Fibroblast of upper back skin (primary cell): ENCODE data around the gene APEX1.
A peak's percentile ranks its signal among the peaks of the same experiment; 100 is the strongest.

Experiments used
- DNase-seq: peaks from one replicate; pipeline ENCODE4 v3.0.0-alpha.2; 2013

APEX1 gene

DNA sequence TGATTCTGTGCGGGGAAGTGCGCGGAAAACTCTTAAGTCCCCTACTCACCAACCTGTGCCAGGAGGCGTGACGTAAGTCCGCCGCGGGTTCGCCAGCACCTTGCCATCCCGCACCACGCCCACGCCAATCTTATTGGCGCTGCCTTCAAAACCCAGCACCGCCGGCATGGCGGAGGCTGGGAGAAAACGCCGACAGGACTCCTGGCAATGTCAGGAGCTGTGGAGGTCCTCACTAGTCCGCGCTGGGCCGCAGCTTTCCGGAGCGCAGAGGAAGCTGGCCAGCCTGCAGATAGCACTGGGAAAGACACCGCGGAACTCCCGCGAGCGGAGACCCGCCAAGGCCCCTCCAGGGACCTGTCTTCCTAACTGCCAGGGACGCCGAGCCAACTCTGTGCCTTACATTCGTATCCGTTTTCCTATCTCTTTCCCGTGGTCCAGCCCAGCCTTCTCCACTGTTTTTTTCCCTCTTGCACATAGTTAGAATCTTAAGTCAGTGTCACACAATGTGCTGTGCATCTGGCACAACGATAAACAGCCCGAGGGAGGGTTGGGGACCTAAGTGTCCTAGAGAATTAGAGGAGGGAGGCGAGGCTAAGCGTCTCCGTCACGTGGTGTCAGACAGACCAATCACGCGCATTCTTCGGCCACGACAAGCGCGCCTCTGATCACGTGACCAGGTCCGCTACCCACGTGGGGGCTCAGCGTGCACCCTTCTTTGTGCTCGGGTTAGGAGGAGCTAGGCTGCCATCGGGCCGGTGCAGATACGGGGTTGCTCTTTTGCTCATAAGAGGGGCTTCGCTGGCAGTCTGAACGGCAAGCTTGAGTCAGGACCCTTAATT is at the start of gene APEX1, which contains the start of gene OSGEP:
APEX1 (plus strand) TSS at position 711 of the 839 bp plus-strand sequence. CDS start 420 bp downstream, outside the sequence.
OSGEP (minus strand) TSS at position 297 of the 839 bp plus-strand sequence; CDS start at position 168, 129 bp downstream.
- DNase-seq: peak; percentile 99

DNA sequence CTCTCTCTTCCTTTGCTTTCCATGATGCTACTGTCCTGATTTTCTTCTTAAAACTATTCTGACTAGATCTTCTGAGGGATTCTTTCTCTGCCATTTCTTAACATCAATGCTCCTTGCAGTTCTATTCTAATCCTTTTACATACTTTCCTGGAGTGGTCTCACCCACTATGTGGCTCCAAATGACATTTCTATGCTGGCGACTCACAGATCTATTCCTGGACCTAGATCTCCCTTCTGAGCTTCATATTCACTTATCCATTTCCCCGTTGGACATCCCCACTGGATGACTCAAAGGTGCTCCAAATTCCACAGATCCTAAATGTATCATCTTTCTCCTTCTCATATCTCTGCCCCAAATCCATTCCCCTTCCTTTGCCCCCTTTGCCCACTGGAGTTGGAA is 45.8 kb upstream of the APEX1 start:
- DNase-seq: peak; percentile 75

DNA sequence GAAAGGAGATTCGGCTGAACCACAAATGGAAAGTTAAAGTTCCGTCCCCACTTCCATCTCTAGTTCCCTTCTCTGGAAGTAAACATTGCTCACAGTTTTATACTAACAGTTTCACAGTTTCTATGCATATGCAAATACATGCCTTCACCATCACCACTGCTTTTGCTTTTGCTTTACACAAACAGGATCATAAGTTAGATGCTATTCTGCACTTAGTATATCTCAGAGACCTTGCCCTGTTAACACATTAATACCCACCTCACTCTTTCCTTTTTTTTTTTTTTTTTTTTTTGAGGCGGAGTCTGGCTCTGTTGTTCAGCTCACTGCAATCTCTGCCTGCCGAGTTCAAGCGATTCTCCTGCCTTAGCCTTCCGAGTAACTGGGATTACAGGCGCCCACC is 42.6 kb upstream of the APEX1 start:
- no peak for DNase-seq

DNA sequence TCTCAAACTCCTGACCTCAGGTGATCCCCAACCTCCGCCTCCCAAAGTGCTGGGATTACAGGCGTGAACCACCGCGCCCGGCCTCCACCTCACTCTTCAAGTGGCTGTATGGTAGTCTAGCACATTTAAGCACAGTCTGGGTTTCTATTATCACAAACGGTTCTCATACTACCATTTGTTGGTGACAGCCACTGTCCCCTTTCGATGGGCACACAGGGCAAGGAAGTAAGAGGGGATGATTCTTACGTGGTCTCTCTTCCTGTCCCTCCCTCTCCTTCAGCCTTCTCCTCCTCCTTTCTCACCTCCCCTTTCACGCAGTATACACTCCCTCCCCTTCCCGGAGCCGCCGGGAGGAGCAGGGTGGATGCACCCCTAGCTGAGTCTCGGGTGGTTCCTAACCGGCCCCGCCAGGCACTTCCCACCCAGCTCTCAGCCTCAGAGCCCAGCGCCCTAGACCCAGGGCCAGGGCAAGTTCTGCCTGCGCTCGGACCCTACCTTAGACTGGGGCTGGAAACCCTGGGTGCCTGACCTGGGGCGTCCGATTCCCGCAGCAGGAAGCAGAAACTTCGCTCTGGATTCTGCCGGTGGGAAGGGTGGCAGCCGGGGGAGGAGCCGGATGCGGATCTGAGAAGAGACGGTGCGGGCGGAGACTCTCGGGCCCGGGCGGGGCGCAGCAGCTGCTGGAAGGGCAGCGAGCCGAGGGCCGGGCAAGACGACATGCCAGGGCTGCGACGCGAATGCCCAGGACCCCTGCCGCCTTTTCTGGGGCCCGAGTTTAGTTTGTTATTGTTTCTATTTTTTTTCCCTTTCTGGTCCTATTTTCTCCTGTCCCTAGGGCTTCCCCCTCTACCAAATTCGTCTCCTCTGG is 41.9 kb upstream of the APEX1 start, which contains the start of gene TEP1:
TEP1 (minus strand) TSS at position 626 of the 868 bp plus-strand sequence. CDS start 5,062 bp downstream, outside the sequence.
- DNase-seq: peak; percentile 76

DNA sequence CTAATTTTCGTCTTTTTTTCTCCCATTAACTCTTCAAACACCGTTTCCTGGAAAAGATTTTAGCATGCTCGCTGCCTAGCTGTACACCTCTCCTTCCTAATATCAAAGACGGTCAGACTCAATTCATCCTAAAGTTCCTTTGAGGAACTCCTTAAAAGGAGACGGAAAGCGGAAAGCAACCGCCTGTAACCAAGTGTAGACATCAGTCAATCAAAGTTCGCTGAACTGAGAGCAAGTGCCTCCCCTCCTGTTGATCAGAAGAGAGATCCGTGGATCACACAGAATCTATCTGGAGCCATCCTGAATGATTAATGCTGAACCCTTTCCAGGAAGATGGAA is 41.3 kb upstream of the APEX1 start:
- no peak for DNase-seq

DNA sequence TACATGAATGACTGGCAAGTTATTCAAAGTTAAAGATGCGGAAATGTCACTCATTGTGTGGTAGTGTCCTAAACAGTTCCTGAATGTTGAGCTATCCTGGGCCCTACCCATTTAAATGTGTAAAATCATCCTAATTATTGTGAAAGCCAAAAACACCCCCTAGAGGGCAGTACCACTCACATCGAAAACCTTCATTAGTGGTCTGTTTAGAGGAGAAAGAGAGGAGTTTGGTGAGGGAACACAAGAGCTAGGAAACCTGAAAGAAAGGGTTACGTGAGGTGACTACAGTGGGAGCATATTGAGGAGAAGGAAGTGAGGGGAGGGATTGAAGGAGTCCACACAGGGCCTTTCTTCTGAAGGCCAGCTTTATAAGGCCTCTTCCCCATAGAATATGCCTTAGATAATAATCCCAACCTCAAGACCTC is 39.2 kb upstream of the APEX1 start:
- peak; percentile 62 for DNase-seq

DNA sequence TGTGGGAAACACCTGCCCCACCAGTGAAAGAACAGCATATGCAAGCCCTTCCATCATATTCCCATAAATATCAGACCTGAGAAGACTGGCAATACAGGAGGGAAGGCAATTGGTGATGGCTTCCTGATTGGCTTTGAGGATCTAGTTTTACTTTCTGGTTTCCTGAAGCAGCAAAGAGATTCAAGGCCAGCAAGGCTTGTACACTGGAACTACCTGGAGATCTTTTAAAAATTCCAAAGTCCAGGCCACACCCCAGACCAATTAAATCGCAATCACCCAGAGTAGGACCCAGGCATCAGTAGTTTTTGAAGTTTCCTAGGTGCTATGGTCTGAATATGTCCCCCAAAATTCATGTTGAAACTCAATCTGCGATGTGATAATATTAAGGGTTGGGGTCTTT is 38.8 kb upstream of the APEX1 start:
- no peak for DNase-seq

DNA sequence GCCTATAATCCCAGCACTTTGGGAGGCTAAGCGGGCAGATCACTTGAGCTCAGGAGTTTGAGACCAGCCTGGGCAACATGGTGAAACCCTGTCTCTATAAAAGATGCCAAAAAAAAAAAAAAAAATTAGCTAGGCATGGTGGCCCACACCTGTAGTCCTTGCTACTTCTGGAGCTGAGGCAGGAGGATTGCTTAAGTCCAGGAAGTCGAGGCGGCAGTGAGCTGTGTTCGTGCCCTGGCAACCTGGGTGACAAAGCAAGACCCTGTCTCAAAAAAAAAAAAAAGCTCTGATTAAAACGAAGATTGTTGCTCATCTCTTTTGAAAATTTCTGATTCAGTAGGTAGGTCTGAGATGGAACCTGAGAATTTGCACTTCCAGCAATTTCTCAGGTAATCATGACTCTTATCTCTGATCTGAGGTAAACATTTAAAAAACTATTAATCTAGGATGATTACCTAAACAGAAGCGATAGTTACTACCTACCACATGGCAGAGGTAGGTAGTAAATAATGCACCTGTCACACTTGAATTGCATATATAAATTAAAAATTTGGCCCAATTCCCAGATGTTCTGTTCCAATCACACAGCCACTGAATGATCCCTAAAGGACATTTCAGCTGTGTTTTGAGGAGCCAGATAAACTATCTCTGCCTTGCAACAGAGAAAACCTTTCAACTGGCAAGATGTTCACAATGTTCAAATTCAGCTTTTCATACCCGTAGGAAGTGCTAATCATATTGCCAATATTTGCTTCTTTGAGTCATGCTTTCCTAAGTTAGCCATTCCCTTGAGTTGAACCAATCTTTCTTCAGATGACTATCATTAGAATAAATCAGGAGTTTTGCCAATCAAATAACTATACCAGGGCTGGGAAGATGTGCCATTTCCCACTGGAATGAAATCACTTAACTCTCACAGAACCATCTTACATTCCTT is 37.5 kb upstream of the APEX1 start:
- no peak for DNase-seq

DNA sequence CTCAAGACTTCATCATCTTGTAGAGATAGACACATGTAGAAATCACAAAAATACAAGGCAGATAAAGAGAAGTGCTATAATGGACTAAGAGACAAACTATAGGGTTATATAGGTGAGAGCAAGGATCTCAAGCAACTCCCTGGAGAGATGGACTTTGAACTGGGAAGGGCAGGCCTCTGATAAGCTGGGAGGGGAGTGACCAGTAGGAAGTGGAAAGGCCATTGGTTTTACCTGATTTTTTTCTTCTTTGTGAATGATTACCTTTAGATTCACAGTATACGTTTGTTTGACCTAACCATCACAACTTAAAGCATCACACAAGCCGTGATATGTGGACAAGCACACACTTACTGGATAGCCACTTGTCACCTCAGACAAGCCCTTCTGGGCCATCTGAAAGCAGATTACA is 36.5 kb upstream of the APEX1 start:
- DNase-seq: no peak

DNA sequence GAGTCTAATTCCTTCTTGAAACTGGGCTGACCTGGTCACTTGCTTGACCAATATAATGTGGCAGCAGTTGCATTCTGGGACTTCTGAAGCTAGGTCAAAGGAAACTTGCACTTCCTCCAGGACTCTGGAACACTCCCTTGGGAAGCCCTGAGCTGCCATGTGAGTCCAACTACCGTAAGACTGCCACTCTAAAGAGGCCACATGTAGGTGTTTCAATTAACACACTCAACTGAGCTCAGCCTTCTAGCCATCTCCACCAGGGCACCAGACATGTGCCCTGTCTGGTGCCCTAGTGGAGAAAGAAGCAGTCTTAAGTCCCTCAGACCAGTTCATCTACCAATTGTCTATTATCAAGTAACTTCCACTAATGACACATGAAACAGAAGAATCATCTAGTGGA is 35.6 kb upstream of the APEX1 start:
- DNase-seq: no peak

DNA sequence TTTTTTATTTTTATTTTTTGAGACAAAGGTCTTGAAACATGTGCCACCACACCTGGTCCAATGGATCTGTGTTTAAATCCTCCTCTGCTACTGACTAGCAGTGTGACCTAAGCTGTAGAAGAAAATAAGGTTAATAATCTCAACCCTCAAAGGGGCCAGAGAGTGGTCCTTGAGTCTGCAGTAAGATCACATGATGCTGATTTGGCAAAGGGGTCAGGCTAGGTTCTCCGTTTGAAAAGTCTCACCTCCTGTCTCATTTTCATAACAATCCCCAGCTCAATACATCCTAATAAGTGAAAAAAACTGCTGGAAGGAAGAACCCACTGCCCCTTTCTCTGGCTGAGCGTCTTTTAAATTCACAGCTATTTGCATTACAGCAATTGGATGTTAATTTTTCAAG is 33.8 kb upstream of the APEX1 start:
- no peak for DNase-seq

DNA sequence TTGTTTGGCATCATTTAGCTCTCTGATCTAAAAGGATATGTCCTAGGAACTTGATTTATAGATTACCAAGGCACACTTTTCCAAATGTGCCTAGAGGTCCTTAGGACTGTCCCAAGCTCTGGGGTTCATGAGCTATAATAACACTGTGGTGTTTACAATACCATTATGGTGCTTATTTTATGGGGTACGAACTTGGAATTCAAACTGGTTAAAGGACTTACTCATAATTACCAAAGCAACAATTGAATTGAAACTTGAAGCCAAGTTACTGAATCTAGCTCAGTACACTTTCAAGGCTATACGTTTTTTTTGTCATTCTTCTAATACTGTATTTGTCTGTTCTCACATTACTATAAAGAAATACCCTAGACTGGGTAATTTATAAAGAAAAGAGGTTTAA is 32.1 kb upstream of the APEX1 start:
- no peak for DNase-seq

DNA sequence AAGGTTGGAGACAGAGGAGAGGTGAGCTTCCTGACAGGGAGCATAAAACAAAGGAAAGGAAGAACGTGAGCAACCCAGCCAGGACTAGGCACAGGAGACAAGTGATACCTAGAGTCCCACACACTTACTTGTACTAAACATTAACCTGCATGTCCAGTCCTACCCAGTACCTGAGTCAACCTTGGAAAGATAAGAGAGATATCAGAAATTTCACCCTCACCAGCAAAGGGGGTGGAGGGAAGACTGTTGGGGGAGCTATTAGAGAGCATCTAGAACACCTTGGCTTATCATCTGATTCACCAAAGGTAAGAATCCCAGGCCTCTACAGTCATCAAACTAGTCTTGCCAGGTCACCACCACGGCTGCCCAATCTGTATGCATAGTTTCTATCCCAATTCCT is 30.2 kb upstream of the APEX1 start:
- DNase-seq: no peak

DNA sequence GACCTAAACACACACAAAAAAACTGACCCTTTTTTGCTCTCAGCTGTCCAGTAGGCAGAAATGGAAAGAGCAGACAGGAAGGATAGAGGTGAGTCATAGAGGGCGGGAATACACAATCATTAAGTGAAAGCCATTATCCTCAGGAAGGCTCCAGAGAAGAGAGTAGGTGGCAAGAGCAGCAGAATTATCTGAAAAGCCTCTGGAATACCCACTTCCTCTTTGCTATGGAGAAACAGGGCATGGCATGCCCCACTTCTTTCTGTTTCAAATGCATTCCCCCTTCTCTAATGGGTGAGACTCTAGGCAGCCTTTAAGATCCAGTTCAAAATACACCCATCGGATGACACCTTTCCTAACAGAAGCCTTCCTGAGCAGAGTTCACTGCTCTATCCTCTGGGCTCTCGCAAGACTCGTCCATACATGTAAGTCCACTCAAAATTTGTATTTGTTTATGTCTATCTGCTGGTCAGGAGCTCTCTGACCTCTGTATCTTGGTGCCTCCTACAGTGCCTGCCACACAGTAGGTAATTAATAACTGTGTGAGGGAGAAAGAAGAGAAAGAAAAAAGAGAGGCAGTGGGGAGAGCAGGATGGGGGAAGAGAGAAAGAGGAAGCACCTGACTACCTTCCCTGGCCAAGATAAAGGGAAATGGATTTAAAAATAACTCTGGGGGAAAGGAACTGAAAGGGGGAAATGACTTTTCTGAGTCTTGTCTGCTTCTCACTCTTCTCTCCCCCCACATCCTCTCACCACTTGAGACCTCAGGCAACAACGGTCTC is 27.6 kb upstream of the APEX1 start:
- DNase-seq: peak; percentile 56

DNA sequence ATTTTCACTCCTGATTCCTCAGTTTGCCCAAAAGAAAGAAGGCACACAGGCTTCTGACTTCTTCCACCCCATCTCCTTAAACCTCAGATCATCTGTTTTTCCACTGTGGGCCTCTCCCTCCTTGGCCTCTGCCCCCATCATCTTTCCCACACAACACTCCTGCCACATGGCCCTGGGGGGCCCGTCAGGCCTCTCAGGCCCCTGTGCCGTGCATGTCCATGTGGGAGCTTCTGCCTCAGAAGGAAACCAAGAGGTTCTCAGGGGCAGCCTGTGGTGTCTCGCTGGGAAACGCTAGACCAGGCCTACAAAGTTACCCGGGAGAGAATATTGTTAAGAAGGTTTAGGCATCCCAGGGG is 27.0 kb upstream of the APEX1 start:
- DNase-seq: no peak

DNA sequence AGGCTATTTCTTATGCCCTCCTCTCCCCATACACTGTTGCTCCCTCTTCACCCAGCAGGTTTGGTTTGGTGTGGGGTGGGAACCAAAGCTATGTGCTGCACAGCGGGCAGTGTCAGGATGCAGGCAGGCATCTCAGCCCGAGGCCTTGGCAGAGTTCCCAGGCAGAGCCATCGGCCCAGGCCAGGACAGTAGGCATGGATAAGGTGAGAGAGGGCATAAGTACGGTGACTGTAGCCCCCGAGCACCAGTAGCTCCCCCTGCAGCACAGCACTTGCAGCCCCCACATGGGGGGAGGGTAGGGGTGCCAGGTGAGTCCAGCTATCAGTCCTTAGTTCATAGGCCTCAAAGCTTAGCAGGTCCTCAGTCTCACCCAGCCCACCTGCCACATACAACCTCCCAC is 26.2 kb upstream of the APEX1 start:
- DNase-seq: no peak

DNA sequence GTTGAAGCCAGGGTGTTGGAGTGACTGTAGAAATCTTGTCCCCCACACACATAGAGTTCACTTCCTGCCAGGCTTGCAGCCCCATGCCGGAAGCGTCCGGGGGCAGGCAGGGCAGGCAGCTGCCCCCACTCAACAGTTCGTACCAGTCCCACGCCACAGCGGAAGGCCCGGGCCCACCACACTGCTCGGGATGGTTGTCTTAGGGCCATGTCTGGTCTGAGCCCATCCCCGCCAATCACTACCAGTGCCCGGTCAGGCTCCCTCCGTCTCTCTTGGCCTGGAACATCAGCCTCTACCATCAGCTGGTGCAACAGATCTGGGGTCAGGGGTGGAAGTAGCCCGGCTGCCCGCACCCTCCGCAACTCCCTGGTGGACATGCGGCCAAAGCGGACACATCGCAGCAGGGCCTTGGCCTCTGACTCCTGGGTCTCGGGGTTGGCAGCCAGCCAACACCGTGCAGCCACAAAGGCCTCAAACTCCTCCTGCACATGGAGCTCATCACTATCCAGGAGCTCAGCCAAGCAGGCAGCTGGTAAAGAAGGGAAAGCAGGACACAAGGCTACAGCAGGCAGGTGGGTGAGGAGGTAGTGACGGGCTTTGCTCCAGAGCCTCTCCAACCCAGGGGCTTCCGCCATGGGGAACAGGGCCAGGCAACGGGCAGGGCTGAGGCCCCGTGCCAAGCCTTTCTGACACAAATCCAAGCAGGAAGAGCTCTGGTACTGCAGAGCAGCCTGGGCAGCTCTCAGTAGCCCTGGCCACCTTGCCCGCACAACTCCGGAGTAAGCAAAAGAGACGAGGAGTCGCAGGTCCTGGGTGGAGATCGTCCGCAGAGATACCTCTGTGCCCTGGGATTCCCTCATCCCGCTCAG is 25.0 kb upstream of the APEX1 start:
- DNase-seq: no peak

DNA sequence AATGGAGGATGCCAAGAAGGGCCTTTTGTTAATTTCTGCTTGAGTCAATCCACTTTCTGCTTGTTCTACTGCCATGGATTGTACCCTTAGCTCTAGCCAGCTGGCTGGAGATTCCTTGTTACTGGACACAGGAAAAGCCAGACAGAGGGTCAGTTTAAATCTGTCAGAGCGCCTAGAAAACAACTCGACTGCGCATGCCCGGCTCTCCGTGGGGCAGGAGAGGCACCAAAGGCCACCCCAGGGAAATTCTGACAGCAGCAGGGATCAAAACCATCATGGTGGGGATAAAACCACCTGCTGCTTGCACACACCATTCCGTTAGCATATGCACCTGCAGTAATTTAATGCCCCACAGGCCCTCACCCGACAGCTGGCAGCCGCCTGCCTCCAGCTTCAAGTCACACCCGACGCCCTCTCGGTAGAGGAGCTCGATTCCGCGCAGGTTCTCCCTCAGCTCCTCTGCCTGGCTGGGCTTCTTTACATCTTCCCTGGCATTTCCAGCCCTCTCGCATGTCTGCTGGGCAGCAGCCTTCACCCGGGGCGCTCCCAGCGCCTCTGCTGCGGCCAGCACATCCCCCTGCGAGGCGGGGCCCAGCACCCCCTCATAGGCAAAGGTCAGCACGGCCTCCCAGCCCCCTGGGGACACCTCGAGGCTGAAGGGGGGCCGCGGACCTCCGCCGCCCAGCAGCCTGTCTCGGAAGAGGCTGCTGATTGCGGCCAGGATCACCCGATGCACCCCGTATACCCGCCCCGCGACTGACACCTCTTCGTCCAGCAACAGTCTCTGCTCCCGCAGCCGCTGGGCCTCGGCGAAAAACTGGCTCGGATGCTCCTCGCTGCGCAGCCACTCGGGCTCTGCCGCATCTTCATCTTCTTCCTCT is 20.1 kb upstream of the APEX1 start:
- no peak for DNase-seq

DNA sequence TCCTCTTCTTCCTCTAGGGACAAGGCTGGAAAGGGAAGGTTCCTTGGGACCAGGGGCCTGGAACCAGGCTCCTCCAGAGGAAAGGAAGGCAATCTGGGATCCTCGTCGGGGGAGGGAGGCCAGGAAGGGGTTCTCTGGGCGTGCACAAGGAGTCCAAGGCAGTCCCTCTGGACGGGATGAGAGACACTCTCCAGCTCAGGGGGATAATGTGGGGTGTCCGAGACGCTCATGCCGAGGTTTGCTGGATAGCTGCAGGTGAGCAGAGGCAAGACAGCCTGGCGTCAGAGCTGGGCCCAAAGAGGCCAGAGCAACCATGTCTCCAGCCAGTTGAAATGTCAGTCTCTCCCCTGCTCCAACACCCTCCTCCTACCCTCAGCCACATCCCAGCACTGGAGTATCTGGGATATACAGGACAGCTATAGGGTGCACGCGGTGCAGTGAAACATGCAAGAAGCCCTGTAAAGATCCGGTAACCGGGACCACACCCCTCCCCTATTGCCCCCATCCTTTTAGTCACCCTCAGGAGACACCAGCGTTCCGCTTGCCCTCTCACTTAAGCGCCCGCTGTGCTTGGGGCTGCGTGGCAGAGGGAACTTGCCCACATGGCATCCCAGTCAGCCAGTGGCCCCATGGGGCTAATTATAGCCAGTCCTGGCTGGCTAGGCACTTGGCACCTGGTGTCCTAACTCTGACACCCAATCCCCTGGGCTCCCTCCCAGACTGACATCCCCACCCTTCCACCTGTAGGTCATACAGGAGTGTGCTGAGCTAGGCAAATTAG is 19.3 kb upstream of the APEX1 start, which contains the start of gene KLHL33:
KLHL33 (minus strand) TSS at position 585 of the 781 bp plus-strand sequence; CDS start at position 230, 355 bp downstream.
- no peak for DNase-seq
